SH-SY5Y (cell line): ENCODE results near the gene CAB39.

Experiments
- GATA2 ChIP-seq: IDR thresholded peaks from 2 replicates; pipeline ENCODE4 v1.6.1; 2011; ENCODE audit warnings: mild to moderate bottlenecking, low read depth, low read length
- GATA3 ChIP-seq: IDR thresholded peaks from 2 replicates; pipeline ENCODE4 v1.6.1; 2011; ENCODE audit warnings: low read depth, mild to moderate bottlenecking, low read length, moderate library complexity

DNA sequence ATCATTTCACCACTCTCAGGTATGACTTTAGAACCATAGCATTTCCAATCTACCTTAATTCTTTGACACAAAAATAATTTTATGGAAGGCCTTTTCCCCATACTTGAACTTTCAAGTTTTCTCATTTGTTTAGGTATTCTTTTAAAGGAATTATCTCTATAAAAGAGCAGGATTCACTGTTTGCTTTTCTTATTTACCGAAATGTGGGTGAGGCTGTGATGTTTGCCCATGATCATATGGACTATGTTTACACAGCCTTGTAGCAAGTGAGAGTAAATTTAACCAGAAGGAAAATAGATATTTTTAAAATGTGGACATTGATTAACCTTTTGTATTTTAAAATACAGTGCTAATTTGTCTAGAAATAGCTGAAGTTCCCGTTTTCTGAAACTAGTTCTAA lies 26.3 kb downstream of the CAB39 start:
- TF ChIP-seq GATA2: no peak
- TF ChIP-seq GATA3: no peak
